ENCODE data around the gene DCAF11. TPM values are rescaled to one million over a fixed set of nuclear protein-coding genes. Genes with fewer than 3 reads are reported as not detected.

The DCAF11 gene
- total and polyA plus RNA-seq, 2 of the 13 experiments (the other 11 are each of a cell fraction or from before 2014, with no cell fraction given) = 150 to 257 TPM

DNA sequence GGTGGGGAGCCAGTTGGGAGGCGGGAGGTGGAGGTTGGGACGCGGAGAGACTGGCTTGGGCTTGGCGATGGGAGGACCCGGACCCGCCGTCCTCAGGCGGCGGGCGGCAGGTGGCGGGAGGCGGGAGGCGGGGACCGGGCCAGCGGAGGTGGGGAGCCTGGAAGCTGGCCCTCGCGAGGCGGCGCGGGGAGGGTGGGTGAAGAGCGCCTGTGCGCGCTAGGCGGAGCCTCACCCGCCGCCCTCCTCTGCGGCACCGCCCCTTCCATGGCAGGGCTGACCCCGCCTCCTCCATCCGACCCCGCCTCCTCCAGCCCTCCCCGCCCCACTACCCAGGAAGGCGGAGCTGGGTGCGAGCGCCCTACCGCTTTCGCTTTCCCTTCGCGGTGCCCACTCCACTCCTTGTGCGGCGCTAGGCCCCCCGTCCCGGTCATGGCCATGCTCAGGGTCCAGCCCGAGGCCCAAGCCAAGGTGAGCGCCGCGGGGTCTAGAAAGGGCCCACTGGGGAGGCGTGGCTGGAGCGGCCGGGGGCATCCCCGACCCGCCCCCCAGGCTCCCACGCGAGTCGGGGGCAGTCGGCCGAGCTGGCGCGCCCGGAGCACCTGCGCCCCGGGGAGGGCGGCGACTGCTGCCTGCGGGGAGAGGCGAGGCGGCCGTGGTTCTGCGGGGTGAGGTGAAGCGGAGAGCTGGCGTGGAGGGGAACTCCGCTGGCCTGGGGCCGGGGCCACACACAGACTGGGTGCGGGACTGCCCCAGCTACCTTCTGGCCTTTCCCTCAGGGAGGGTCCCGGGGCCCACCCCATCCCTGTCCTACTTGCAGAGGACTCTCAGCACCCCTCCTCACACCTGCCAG, 21.5 kb downstream of the DCAF11 start, which contains the start of gene PSME1 (continued):
- TF ChIP-seq SRSF1 (optimal IDR thresholded peaks at IDR 0.05; ENCODE audit: low read depth, low read length) (peak; percentile 90), ETV6 (CRISPR knock-in tag; conservative IDR thresholded peaks at IDR 0.05) (peak; percentile 93), ZNF136 (CRISPR knock-in tag; IDR thresholded peaks at IDR 0.05; ENCODE audit: low read depth) (peak; percentile 91; the same call in 1 of the 2 replicates), ZNF577 (CRISPR knock-in tag; IDR thresholded peaks at IDR 0.05; ENCODE audit: borderline replicate concordance, low read depth) (0 out of 2 replicates have a peak, but pooled peaks have one; percentile 26), SP1 (IDR thresholded peaks at IDR 0.05) (peak; percentile 48; the same call in 1 of the 2 replicates), SP1 (CRISPR knock-in tag; IDR thresholded peaks at IDR 0.05) (peak; percentile 94), GATAD2A (CRISPR knock-in tag; IDR thresholded peaks at IDR 0.05) (peak; percentile 59; the same call in 1 of the 2 replicates), KLF9 (CRISPR knock-in tag; IDR thresholded peaks at IDR 0.05; ENCODE audit: low read depth) (peak; percentile 35; the same call in 1 of the 2 replicates), ZNF343 (CRISPR knock-in tag; IDR thresholded peaks at IDR 0.05) (no peak), CHCHD3 (CRISPR knock-in tag; IDR thresholded peaks at IDR 0.05) (no peak; the same call in 1 of the 2 replicates), KMT2B (CRISPR knock-in tag; IDR thresholded peaks at IDR 0.05) (peak; percentile 95), MTF2 (CRISPR knock-in tag; IDR thresholded peaks at IDR 0.05; ENCODE audit: borderline replicate concordance) (no peak), HOXA7 (CRISPR knock-in tag; IDR thresholded peaks at IDR 0.05) (no peak), ZFP36L2 (CRISPR knock-in tag; IDR thresholded peaks at IDR 0.05) (0 out of 2 replicates have a peak, but pooled peaks have one; percentile 87), ZFP62 (CRISPR knock-in tag; IDR thresholded peaks at IDR 0.05) (no peak), CCDC6 (CRISPR knock-in tag; IDR thresholded peaks at IDR 0.05) (no peak), TOE1 (CRISPR knock-in tag; IDR thresholded peaks at IDR 0.05) (peak; percentile 94), ZNF34 (CRISPR knock-in tag; IDR thresholded peaks at IDR 0.05; ENCODE audit: borderline replicate concordance) (peak; percentile 67; the same call in 1 of the 2 replicates), ZNF670 (CRISPR knock-in tag; IDR thresholded peaks at IDR 0.05; ENCODE audit: borderline replicate concordance) (no peak), HOXA5 (CRISPR knock-in tag; IDR thresholded peaks at IDR 0.05) (0 out of 2 replicates have a peak, but pooled peaks have one; percentile 84), MXI1 (IDR thresholded peaks at IDR 0.05; ENCODE audit: borderline replicate concordance, low read depth, low read length) (peak; percentile 93; the same call in 2 of the 3 replicates), NFE2L2 (IDR thresholded peaks at IDR 0.05; ENCODE audit: low read length) (no peak), FIP1L1 (IDR thresholded peaks at IDR 0.05; ENCODE audit: borderline replicate concordance, insufficient read depth, low read depth, low read length) (no peak)
- TF ChIP-seq, protein P1, sequence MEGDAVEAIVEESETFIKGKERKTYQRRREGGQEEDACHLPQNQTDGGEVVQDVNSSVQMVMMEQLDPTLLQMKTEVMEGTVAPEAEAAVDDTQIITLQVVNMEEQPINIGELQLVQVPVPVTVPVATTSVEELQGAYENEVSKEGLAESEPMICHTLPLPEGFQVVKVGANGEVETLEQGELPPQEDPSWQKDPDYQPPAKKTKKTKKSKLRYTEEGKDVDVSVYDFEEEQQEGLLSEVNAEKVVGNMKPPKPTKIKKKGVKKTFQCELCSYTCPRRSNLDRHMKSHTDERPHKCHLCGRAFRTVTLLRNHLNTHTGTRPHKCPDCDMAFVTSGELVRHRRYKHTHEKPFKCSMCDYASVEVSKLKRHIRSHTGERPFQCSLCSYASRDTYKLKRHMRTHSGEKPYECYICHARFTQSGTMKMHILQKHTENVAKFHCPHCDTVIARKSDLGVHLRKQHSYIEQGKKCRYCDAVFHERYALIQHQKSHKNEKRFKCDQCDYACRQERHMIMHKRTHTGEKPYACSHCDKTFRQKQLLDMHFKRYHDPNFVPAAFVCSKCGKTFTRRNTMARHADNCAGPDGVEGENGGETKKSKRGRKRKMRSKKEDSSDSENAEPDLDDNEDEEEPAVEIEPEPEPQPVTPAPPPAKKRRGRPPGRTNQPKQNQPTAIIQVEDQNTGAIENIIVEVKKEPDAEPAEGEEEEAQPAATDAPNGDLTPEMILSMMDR (CRISPR knock-in tag; IDR thresholded peaks at IDR 0.05) = peak; percentile 47; the same call in 1 of the 2 replicates
- TF ChIP-seq, protein P2, sequence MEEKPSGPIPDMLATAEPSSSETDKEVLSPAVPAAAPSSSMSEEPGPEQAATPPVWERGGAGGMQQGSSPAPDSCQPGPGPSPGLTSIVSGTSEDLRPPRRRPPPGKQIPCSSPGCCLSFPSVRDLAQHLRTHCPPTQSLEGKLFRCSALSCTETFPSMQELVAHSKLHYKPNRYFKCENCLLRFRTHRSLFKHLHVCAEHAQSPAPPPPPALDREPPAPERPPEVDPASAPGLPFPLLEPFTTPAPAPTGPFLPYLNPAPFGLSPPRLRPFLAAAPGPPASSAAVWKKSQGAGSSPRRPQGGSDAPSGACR (CRISPR knock-in tag; IDR thresholded peaks at IDR 0.05) = no peak
- TF ChIP-seq, protein P3, sequence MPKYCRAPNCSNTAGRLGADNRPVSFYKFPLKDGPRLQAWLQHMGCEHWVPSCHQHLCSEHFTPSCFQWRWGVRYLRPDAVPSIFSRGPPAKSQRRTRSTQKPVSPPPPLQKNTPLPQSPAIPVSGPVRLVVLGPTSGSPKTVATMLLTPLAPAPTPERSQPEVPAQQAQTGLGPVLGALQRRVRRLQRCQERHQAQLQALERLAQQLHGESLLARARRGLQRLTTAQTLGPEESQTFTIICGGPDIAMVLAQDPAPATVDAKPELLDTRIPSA (CRISPR knock-in tag; IDR thresholded peaks at IDR 0.05; ENCODE audit: borderline replicate concordance) = no peak
- TF ChIP-seq, protein P4, sequence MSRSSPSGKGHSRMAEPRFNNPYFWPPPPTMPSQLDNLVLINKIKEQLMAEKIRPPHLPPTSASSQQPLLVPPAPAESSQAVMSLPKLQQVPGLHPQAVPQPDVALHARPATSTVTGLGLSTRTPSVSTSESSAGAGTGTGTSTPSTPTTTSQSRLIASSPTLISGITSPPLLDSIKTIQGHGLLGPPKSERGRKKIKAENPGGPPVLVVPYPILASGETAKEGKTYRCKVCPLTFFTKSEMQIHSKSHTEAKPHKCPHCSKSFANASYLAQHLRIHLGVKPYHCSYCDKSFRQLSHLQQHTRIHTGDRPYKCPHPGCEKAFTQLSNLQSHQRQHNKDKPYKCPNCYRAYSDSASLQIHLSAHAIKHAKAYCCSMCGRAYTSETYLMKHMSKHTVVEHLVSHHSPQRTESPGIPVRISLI (CRISPR knock-in tag; IDR thresholded peaks at IDR 0.05; ENCODE audit: borderline replicate concordance) = 0 out of 2 replicates have a peak, but pooled peaks have one; percentile 26
